Measurements from ENCODE around the gene TRPM1. TPM values are rescaled to one million over a fixed set of nuclear protein-coding genes. Genes with fewer than 3 reads are reported as not detected.

The TRPM1 gene
- total RNA-seq, 1 experiment from 2014 or later: not detected

GRCh38 chr15:31049682-31050615, 51.6 kb downstream of the TRPM1 start:
- DNase-seq (ENCODE audit: low read depth): no peak

- DNase-seq (ENCODE audit: low read depth): no peak
Observed at GRCh38 chr15:31049111-31049510, 52.4 kb downstream of the TRPM1 start.

- no peak for DNase-seq (ENCODE audit: low read depth)
Observed at GRCh38 chr15:31047437-31047836, 54.1 kb downstream of the TRPM1 start.

- no peak for DNase-seq (ENCODE audit: low read depth)
Observed at GRCh38 chr15:31046759-31047359, 54.7 kb downstream of the TRPM1 start.

GRCh38 chr15:31045606-31046005, 55.9 kb downstream of the TRPM1 start:
- no peak for DNase-seq (ENCODE audit: low read depth)

- DNase-seq (ENCODE audit: low read depth): no peak
Observed at GRCh38 chr15:31042751-31043150, 58.8 kb downstream of the TRPM1 start.

GRCh38 chr15:31041610-31042009, 59.9 kb downstream of the TRPM1 start:
- no peak for DNase-seq (ENCODE audit: low read depth)

GRCh38 chr15:31040611-31041010, 60.9 kb downstream of the TRPM1 start:
- DNase-seq (ENCODE audit: low read depth): no peak

GRCh38 chr15:31039961-31040360, 61.6 kb downstream of the TRPM1 start:
- DNase-seq (ENCODE audit: low read depth): no peak

GRCh38 chr15:31037731-31038477, 63.6 kb downstream of the TRPM1 start:
- no peak for DNase-seq (ENCODE audit: low read depth)

GRCh38 chr15:31036783-31037182, 64.7 kb downstream of the TRPM1 start:
- DNase-seq (ENCODE audit: low read depth): no peak

- DNase-seq (ENCODE audit: low read depth): no peak
Observed at GRCh38 chr15:31035610-31036009, 65.9 kb downstream of the TRPM1 start.

- no peak for DNase-seq (ENCODE audit: low read depth)
Observed at GRCh38 chr15:31034152-31034551, 67.4 kb downstream of the TRPM1 start.

GRCh38 chr15:31032961-31033371, 68.6 kb downstream of the TRPM1 start:
- no peak for DNase-seq (ENCODE audit: low read depth)

- DNase-seq (ENCODE audit: low read depth): peak; percentile 58
Observed at GRCh38 chr15:31031471-31032067, 70.0 kb downstream of the TRPM1 start.

GRCh38 chr15:31027910-31028578, 73.5 kb downstream of the TRPM1 start:
- no peak for DNase-seq (ENCODE audit: low read depth)

- DNase-seq (ENCODE audit: low read depth): no peak
Observed at GRCh38 chr15:31025996-31026395, 75.5 kb downstream of the TRPM1 start.

GRCh38 chr15:31024979-31025378, 76.5 kb downstream of the TRPM1 start:
- no peak for DNase-seq (ENCODE audit: low read depth)

- peak; percentile 93 for DNase-seq (ENCODE audit: low read depth)
Observed at GRCh38 chr15:31024330-31024729, 77.2 kb downstream of the TRPM1 start.

GRCh38 chr15:31023841-31024240, 77.7 kb downstream of the TRPM1 start:
- no peak for DNase-seq (ENCODE audit: low read depth)

- no peak for DNase-seq (ENCODE audit: low read depth)
Observed at GRCh38 chr15:31021067-31021665, 80.4 kb downstream of the TRPM1 start.
